Upper lobe of right lung (tissue), 1 donor: ENCODE measurements around the gene MICB. TPM values are rescaled to one million over a fixed set of nuclear protein-coding genes. Genes with fewer than 3 reads are reported as not detected.
"Not testable (repeated sequence)": the region's sequence is repeated elsewhere in the genome, so short reads cannot be mapped to it uniquely, and the experiment has no call there.

ENCODE experiments used
- ATAC-seq: fragments of 200-7000 bp; cut with Tn5 transposase; one replicate; pipeline ENCODE4 v1.9.1; 2020; ENCODE audit warnings: mild to moderate bottlenecking, moderate library complexity
- DNase-seq: peaks from one replicate; pipeline ENCODE4 v3.0.0-alpha.2; 2020
- H3K27ac ChIP-seq: fragments of 200-600 bp; one replicate; pipeline ENCODE4 v1.8.0; 2022
- H3K27me3 ChIP-seq: fragments of 200-600 bp; one replicate; pipeline ENCODE4 v1.8.0; 2022; ENCODE audit warnings: mild to moderate bottlenecking
- H3K36me3 ChIP-seq: fragments of 200-600 bp; one replicate; pipeline ENCODE4 v1.8.0; 2022
- H3K4me1 ChIP-seq: fragments of 200-600 bp; one replicate; pipeline ENCODE4 v1.8.0; 2022
- H3K4me3 ChIP-seq: fragments of 200-600 bp; one replicate; pipeline ENCODE4 v1.8.0; 2022; ENCODE audit warnings: mild to moderate bottlenecking
- H3K9me3 ChIP-seq: fragments of 200-600 bp; one replicate; pipeline ENCODE4 v1.8.0; 2022
- intact Hi-C: fragments of 100-400 bp; cut with DNase I; formaldehyde crosslinking; loops from one replicate; pipeline ENCODE4 v1.11.0; 2022
- total RNA-seq: library from RNA; stranded (reverse); fragmentation: NEBNext Ultra II Directional; extraction: Animal tissue kit (Norgen Biotek cat#: 25700); gene quantifications from one replicate; pipeline ENCODE4 v1.2.1, GENCODE V29; 2021
- TF ChIP-seq, protein P1 (sequence below): fragments of 200-600 bp; IDR thresholded peaks from one replicate; pipeline ENCODE4 v1.8.0; 2022; ENCODE audit warnings: antibody characterized with exemption
- donor health status: DM: no; HTN: yes; CAD: no; lungs with severe emphysema.

Gene MICB
- total RNA-seq, 1 donor from 2014 or later = 8.2 TPM

DNA sequence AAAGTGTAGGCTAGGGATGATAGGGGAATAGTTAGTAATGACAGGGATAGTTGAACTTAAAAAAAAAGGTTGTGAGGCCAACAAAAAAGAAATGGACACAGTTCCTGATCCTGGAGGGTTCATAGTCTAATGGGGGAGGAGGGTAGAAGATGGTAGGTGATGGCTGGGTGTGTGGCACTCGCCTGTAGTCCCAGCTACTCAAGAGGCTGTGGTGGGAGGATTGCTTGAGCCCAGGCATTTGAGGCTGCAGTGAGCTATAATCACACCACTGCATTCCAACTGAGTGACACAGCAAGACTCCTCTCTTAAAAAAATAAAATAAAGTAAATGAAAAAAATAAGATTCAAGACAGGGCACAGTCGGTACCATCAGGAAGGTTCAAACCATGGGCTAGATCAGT lies 2.4 kb upstream of the MICB start:
- Histone ChIP-seq H3K4me1 (peaks cover 19% of the 10 kb centered on the region), H3K36me3 (no peaks in the 10 kb centered on the region), H3K27ac (peak overlapping the region; percentile 77), H3K27me3 (no peaks in the 10 kb centered on the region), H3K4me3 (peak overlapping the region; percentile 70), H3K9me3 (no peaks in the 10 kb centered on the region)
- TF ChIP-seq, protein P1, sequence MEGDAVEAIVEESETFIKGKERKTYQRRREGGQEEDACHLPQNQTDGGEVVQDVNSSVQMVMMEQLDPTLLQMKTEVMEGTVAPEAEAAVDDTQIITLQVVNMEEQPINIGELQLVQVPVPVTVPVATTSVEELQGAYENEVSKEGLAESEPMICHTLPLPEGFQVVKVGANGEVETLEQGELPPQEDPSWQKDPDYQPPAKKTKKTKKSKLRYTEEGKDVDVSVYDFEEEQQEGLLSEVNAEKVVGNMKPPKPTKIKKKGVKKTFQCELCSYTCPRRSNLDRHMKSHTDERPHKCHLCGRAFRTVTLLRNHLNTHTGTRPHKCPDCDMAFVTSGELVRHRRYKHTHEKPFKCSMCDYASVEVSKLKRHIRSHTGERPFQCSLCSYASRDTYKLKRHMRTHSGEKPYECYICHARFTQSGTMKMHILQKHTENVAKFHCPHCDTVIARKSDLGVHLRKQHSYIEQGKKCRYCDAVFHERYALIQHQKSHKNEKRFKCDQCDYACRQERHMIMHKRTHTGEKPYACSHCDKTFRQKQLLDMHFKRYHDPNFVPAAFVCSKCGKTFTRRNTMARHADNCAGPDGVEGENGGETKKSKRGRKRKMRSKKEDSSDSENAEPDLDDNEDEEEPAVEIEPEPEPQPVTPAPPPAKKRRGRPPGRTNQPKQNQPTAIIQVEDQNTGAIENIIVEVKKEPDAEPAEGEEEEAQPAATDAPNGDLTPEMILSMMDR = no peak
- intact Hi-C loops = no loop called here
- DNase-seq = no peak
- ATAC-seq = no peak

DNA sequence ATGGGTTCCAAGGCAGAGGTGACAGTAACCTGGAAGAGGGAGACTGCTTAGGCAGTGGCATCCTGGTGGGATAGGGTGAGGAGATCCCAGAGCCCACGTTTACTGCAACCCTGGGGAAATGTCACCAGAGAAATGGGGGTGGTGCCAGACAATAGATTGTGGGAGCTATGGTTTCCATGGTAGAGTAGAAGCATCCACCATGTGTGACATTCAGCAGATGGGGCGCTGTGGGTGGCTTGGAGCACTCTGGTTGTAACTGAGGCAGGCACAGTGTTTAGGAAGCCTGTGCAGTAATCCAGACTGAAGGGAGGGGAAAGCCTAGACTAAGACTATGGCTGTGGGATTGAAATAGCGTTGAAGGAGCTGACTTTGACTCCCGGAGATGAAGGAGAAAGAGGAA lies 1.1 kb upstream of the MICB start:
- H3K9me3 ChIP-seq, H3K36me3 ChIP-seq, intact Hi-C loops, H3K27me3 ChIP-seq, H3K27ac ChIP-seq, DNase-seq, ATAC-seq: not testable (repeated sequence)
- H3K4me3 ChIP-seq = peak overlapping the region; percentile 68
- H3K4me1 ChIP-seq = peaks cover 17% of the 10 kb centered on the region

DNA sequence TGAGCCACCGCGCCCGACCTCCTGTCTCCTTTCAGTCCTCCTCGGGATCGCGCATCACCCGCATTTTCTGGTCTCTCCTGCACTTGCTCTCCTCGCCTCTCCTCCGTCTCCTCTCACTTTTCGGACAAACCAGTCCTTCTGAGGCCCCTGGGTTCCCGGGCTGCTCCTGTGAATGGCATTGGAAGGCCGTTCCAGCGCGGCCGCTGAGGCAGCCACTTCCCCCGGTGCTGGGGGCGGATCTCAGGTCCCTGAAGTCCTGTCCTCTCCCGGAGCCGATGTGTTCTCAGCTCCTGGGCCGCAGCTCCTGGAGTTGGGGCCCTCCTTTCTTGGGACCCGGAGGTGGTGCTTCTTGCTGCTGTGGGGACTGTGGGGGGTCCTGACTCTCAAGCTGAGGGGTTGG lies 803 bp downstream of the MICB start:
- DNase-seq = no peak
- Histone ChIP-seq H3K36me3 (no peaks in the 10 kb centered on the region), H3K27ac (no peak overlapping the region), H3K9me3 (no peaks in the 10 kb centered on the region), H3K27me3 (no peaks in the 10 kb centered on the region), H3K4me3 (peak overlapping the region; percentile 68), H3K4me1 (peaks cover 14% of the 10 kb centered on the region)
- TF ChIP-seq, protein P1 = no peak
- intact Hi-C loops = no loop called here
- no peak for ATAC-seq

DNA sequence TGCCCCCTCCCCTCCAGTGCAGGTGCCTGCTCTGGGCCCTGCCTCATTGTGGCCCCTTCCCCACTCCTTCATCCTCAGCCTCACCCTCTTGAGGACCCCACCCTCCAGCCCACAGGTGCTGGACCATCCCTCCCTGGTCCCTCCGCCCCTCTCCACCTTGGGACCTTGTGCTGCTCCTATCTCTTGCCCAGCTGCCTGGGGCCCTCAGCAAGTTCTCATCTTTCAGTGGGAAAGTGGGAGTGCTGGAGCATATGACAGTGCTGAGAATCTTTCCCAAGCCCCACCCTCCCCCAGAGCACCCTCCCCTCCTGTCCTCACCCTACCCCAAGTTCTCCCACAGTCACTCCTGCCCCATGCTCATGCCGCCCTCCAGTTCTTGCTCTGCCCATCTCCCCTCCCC lies 1.7 kb downstream of the MICB start:
- H3K27me3 ChIP-seq, H3K36me3 ChIP-seq, H3K4me3 ChIP-seq, intact Hi-C loops, ATAC-seq, H3K9me3 ChIP-seq, DNase-seq, H3K27ac ChIP-seq: not testable (repeated sequence)
- H3K4me1 ChIP-seq = peaks cover 14% of the 10 kb centered on the region

DNA sequence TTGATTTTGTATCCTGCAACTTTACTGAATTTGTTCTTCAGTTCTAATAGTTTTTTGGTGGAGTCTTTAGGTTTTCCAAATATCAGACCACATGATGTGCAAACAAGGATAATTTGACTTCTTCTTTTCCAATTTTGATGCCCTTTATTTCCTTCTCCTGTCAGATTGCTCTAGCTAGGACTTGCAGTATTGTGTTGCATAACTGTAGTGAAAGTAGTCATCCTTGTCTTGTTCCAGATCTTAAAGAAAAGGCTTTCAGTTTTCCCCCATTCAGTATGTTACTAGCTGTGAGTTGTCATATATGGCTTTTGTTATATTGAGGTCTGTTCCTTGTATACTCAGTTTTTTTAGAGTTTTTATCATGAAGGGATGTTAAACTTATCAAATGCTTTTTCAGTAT lies 4.6 kb downstream of the MICB start:
- no peaks in the 10 kb centered on the region for H3K4me1 ChIP-seq
- intact Hi-C loops = no loop called here
- no peaks in the 10 kb centered on the region for H3K27me3 ChIP-seq
- ATAC-seq (no peak), DNase-seq (no peak)
- TF ChIP-seq, protein P1 = no peak
- H3K9me3 ChIP-seq = no peaks in the 10 kb centered on the region
- H3K4me3 ChIP-seq = no peak overlapping the region
- no peak overlapping the region for H3K27ac ChIP-seq
- H3K36me3 ChIP-seq = peaks cover 16% of the 10 kb centered on the region

DNA sequence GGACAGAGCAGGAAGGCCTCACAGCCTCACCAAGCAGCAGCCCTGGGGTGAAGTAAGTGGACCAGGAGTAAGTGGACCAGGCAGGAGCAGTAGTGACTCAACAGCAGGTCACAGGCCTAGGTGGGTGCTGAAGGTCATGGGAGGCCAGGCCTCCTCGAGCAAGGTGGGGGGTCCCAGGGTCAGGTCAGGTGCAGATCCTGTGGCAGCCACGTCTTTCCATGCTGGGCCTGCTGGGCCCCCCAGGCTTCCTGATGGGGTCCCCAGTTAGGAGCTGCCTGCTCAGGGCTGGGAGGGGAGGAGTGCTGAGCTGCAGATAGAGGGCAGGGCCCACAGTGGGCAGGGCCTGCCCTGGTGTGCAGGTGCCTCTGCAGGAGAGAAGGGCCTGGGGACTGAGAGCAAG lies 11.1 kb downstream of the MICB start:
- intact Hi-C loops, H3K4me3 ChIP-seq, H3K27ac ChIP-seq, H3K9me3 ChIP-seq, ATAC-seq, H3K27me3 ChIP-seq, DNase-seq, H3K4me1 ChIP-seq: not testable (repeated sequence)
- H3K36me3 ChIP-seq = peaks cover 29% of the 10 kb centered on the region

DNA sequence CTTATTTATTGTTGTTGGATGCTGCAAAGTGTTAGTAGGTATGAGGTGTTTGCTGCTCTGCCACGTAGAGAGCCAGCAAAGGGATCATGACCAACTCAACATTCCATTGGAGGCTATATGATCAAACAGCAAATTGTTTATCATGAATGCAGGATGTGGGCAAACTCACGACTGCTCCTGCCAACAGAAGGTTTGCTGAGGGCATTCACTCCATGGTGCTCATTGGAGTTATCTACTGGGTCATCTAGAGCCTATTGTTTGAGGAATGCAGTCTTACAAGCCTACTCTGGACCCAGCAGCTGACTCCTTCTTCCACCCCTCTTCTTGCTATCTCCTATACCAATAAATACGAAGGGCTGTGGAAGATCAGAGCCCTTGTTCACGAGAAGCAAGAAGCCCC lies 12.1 kb downstream of the MICB start:
- ATAC-seq = no peak
- Histone ChIP-seq H3K36me3 (peaks cover 29% of the 10 kb centered on the region), H3K4me3 (no peak overlapping the region), H3K9me3 (no peaks in the 10 kb centered on the region), H3K4me1 (no peaks in the 10 kb centered on the region), H3K27ac (no peak overlapping the region), H3K27me3 (no peaks in the 10 kb centered on the region)
- no peak for DNase-seq
- intact Hi-C loops = no loop called here
- TF ChIP-seq, protein P1 = no peak
